GM18858 (cell line): ENCODE data around the gene MPEG1.

ENCODE experiments used
- ATAC-seq: cut with Tn5 transposase; IDR thresholded peaks from one replicate; pipeline ENCODE4 v1.9.1; 2021; ENCODE audit not compliant: unreplicated experiment

The MPEG1 gene

DNA sequence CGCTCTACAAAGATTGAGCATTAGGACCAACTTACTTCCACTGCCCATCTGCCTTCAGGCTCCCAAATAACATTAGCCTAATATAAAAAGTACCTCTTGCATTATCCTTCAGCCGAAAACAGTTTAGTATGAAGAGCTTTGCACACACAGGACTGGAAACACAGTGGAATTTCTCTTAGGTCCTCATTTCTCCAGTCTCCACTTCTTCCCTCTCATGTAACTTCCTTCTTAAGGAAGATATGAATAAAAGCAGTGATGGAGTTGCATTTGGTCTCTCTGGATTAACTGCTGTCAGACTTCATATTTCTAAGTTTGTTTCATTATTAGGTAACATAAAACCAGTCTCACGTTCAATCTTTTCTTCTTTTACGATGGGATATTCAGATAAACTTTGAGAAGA is 5.6 kb upstream of the MPEG1 start:
- no peak for ATAC-seq

GRCh38 chr11:59216641-59217564 is 4.2 kb upstream of the MPEG1 start:
- peak; percentile 85 for ATAC-seq

GRCh38 chr11:59214141-59214893 is 1.6 kb upstream of the MPEG1 start:
- ATAC-seq, result no peak

- ATAC-seq, result no peak
Observed at GRCh38 chr11:59212222-59212621, 505 bp downstream of the MPEG1 start.

DNA sequence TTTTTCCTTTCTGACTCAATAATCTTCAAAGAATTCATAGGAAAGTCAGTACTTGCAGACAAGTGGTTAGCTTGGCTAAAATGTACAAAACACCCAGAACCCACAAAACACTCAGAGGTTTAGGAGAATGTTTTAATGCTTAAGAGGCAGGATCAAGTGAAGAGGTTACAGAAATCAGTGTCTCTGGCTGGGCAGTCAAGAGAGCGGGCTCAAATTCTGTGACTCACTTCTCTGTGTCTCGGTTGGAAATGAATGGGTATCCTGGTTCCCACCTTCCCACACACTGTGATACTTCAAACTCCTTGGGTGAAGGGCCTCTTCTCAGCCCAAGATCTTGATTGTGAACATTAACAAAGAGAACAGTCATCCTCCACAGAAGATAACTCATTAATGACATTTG is 3.8 kb downstream of the MPEG1 start:
- no peak for ATAC-seq

DNA sequence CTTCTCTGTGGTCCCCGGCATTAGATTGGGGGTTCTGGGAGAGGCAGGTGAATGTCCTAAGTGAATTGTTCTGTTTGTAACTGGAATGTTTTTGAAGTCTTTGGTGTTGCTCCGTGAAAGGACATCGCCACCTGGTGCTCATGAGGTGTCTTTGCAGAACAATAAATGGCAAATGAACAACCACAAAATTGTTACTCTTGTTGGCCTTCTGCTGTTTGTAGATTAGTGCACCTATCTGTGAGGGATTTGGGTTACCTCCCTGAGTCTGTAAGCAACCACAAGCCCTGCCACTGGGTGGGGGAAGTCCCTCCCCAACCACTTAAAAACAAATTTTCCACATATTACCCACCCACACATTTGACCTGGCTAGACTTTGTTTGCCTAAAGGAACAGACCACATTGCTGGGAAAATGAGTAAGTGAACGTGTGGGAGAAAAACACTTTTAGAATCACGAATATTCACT is 4.7 kb downstream of the MPEG1 start:
- peak; percentile 78 for ATAC-seq

- ATAC-seq, result no peak
Observed at GRCh38 chr11:59206635-59207034, 6.1 kb downstream of the MPEG1 start.

DNA sequence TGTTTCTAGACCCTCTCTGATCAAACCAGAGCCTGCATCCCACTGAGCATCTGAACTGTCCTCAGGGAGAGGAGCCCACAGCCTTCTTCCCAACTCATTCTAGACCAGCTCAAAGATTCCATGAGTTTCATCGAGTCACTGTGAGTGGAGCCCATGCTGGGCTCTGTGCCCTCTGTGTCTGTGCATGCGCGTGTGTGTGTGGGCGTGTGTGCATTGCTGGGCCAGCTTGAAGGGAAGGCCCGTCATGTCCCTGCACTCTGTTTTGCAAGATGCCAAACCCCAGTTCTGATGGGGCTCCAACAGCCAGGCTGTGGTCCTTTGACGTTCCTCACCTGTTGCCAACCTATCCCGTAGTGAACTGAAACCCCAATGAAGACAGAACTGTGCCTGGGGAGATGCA is 7.1 kb downstream of the MPEG1 start:
- ATAC-seq, result no peak

DNA sequence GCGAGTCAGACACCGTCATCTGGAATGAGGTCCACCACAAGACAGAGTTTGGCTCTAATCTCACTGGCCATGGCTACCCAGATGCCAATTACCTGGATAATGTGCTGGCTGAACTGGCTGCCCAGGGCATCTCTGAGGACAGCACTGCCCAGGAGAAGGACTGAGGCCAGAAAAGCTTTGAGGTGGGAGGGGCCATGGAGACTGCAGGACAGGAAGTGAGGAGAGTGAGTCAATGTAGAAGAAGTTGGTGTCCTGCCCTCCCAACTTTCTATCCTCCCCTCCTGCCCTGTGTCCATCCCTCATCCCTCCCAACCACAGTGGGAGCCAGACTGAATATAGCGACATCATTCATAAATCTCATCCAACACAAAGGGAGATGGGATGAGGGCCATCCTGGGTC is 8.0 kb downstream of the MPEG1 start:
- no peak for ATAC-seq

GRCh38 chr11:59201353-59201752 is 11.4 kb downstream of the MPEG1 start:
- ATAC-seq, result no peak

DNA sequence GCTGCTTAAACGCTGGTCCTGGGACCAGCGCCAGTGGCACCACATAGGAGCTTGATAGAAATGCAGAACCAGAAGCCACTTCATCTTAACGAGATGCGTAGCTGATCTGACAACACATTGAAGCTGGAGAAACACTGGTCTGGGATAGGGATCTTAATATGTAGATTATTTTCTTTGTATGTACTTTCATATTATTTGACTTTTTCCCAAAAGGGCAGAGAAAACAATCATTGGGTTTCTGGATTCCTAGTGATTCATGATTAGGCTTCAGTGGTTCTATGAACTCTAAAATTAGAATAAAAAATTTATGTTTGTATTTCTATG is 12.3 kb downstream of the MPEG1 start:
- peak; percentile 39 for ATAC-seq

GRCh38 chr11:59199546-59200422 is 12.9 kb downstream of the MPEG1 start:
- ATAC-seq, result peak; percentile 39

GRCh38 chr11:59198726-59199125 is 14.0 kb downstream of the MPEG1 start:
- no peak for ATAC-seq

DNA sequence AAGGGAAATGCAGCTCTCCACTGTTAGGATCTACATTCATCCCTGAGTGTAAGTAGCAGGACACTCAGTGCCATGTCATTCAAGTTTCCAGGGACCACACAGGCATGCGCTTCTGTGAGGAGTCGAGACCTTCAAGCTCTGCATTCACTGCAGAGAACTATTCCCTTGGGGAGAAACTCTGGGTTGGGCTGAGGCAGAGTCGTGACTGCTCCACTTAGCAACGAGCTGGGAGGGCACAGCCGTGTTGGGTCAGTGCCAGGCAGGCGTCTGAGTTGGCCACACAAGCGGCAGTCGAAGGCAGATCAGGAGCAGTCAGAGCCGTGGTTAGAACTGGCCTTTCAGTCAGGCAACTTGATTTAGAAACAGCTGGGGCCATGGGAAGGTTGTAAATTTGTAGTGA is 14.7 kb downstream of the MPEG1 start:
- ATAC-seq, result no peak

GRCh38 chr11:59196777-59197176 is 15.9 kb downstream of the MPEG1 start:
- ATAC-seq, result no peak

DNA sequence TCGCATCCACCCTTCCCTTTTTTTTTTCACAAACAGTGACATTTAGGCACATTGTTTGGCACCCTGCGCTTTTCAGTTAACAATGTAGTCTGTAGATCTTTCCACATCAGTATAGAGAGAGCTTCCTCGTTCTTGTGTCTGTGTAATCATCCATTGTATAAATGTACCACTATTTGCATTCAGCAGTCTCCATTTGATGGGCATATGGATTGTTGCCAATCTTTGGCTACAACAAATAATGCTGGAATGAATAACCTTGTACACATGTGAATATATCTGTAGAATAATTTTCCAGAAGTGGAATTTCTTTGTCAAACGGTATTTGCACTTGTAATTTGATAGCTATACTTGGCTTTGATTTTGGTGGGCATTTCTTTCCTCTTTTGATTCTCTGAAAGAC is 17.1 kb downstream of the MPEG1 start:
- ATAC-seq, result no peak

- ATAC-seq, result no peak
Observed at GRCh38 chr11:59193587-59194130, 19.1 kb downstream of the MPEG1 start.

GRCh38 chr11:59192446-59193020 is 20.2 kb downstream of the MPEG1 start:
- no peak for ATAC-seq

GRCh38 chr11:59191890-59192289 is 20.8 kb downstream of the MPEG1 start:
- no peak for ATAC-seq

GRCh38 chr11:59191095-59191494 is 21.6 kb downstream of the MPEG1 start:
- no peak for ATAC-seq

DNA sequence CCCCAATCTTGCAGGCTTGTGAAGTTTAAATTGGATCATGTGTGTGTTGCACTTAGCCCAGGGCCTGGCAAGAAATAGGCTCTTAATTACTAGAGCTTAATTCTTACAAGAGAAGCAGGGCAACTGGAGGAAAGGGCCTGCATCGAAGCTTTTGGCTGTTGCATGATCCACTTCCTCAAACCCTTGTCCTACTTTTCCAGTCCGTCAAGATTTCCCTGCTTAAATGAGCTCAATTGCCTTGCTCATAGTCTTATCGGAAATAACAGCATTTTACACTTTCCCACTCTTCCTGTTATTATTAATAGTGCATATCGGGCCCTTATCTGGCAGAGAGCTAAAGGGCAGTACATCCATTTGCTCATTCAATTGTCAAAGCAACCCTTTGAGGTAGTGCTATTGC is 22.7 kb downstream of the MPEG1 start:
- no peak for ATAC-seq
